ENCODE measurements around the gene PRKCD.

The PRKCD gene

DNA sequence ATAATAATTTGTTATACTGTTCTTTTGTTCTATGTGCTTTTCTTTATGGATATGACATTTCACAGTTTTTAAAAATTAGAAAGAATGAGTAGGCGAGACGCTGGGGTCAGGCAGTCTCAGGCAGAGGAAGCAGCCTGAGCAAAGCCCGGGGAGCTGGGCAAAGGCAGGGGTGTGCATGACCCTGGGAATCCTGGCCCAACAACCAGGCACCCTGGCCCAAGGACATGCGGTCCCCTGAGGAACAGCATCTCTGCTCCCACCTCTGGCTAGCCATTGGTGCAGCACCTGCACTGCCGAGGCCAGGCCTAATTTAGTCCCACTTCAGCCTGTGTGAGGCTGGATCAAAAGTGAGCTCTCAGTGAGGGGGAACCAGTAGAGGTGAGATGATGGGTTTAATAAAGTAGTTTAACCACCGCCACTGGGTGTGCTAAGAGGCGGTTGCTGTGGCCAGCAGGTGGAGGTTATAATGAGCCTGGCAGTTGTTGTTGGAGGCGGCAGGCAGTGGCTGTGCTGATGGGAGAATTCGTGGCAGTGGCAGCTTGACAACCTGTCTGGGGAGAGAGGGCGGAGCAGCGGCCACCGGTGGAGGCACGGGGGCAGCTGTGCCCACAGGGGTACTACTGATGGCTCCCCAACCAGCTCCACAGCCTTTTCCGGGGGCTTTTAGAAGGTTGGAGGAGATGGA lies 41.5 kb downstream of the PRKCD start:
- H3K36me3 ChIP-seq (ENCODE audit: insufficient read depth, low read length), result no peaks in the 10 kb centered on the region
- no peaks in the 10 kb centered on the region for H3K9me3 ChIP-seq (ENCODE audit: low read depth, low read length)
- no peak for TF ChIP-seq EZH2 (IDR thresholded peaks at IDR 0.05)
- TF ChIP-seq FOXP2 (optimal IDR thresholded peaks at IDR 0.05; ENCODE audit: control extremely low read depth, extremely low read length, insufficient read depth), result no peak
- TF ChIP-seq POLR2AphosphoS5 (IDR thresholded peaks at IDR 0.05; ENCODE audit: borderline replicate concordance, low read depth, low read length), result no peak
- H3K27ac ChIP-seq, result no peak overlapping the region
- H3K4me3 ChIP-seq, result no peak overlapping the region
- no peak for DNase-seq (ENCODE audit: low read depth, low spot score)
- no peak overlapping the region for H3K9ac ChIP-seq (ENCODE audit: insufficient read length)

DNA sequence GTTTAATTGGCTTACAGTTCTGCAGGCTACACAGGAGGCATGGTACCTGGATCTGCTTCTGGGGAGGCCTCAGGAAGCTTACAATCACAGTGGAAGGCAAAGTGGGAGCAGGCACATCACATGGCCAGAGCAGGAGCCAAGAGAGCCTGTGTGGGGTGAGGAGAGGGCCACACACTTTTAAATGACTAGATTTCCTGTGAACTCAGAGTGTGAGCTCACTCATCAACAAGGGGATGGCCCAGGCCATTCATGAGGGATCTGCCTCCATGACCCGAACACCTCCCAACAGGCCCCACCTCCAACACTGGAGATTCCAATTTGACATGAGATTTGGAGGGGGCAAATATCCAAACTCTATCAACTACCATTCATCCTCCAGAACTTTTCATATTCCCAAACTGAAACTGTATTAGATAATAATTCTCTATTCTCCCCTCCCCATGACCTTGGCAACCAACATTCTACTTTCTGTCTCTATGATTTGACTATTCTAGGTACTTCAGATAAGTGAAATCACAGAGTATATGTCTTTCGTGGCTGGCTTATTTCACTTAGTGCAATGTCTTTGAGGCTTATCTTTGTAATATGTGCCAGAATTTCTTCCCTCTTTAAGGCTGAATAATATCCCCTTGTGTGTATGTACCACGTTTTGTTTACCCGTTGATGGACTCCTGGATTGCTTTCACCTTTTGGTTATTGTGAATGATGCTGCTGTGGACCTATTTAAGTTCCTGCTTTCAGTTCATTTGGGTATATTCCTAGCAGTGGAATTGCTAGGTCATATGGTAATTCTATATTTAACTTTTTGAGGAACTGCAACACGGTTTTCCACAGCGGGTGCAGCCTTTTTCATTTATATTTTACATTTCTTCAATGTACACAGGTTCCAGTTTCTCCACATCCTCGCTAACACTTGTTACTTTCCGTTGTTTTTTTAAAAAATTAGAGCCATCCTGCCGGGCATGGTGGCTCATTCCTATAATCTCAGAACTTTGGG lies 51.0 kb downstream of the PRKCD start:
- DNase-seq (ENCODE audit: low read depth, low spot score), result no peak
- TF ChIP-seq FOXP2 (optimal IDR thresholded peaks at IDR 0.05; ENCODE audit: control extremely low read depth, extremely low read length, insufficient read depth) (no peak), EZH2 (IDR thresholded peaks at IDR 0.05) (no peak), POLR2AphosphoS5 (IDR thresholded peaks at IDR 0.05; ENCODE audit: borderline replicate concordance, low read depth, low read length) (no peak)

GRCh38 chr3:53213276-53213675 lies 52.3 kb downstream of the PRKCD start:
- H3K9me3 ChIP-seq (ENCODE audit: low read depth, low read length), result no peaks in the 10 kb centered on the region
- no peak overlapping the region for H3K4me3 ChIP-seq
- H3K9ac ChIP-seq (ENCODE audit: insufficient read length), result no peak overlapping the region
- H3K36me3 ChIP-seq (ENCODE audit: insufficient read depth, low read length), result no peaks in the 10 kb centered on the region
- H3K27ac ChIP-seq, result no peak overlapping the region
- TF ChIP-seq POLR2AphosphoS5 (IDR thresholded peaks at IDR 0.05; ENCODE audit: borderline replicate concordance, low read depth, low read length), result no peak
- no peak for DNase-seq (ENCODE audit: low read depth, low spot score)

More for the DNA sequence above, 51.0 kb downstream of the PRKCD start:
- Histone ChIP-seq H3K36me3 (ENCODE audit: insufficient read depth, low read length) (no peaks in the 10 kb centered on the region), H3K9ac (ENCODE audit: insufficient read length) (no peak overlapping the region), H3K9me3 (ENCODE audit: low read depth, low read length) (no peaks in the 10 kb centered on the region), H3K27ac (no peak overlapping the region), H3K4me3 (no peak overlapping the region)

GRCh38 chr3:53215816-53216215 lies 54.8 kb downstream of the PRKCD start:
- no peak overlapping the region for H3K9ac ChIP-seq (ENCODE audit: insufficient read length)
- DNase-seq (ENCODE audit: low read depth, low spot score), result no peak

GRCh38 chr3:53216723-53217122 lies 55.7 kb downstream of the PRKCD start:
- no peak for TF ChIP-seq EZH2 (IDR thresholded peaks at IDR 0.05)
- TF ChIP-seq FOXP2 (optimal IDR thresholded peaks at IDR 0.05; ENCODE audit: control extremely low read depth, extremely low read length, insufficient read depth), result no peak
- TF ChIP-seq POLR2AphosphoS5 (IDR thresholded peaks at IDR 0.05; ENCODE audit: borderline replicate concordance, low read depth, low read length), result no peak
- H3K36me3 ChIP-seq (ENCODE audit: insufficient read depth, low read length), result no peaks in the 10 kb centered on the region
- no peak for DNase-seq (ENCODE audit: low read depth, low spot score)

More at GRCh38 chr3:53215816-53216215, 54.8 kb downstream of the PRKCD start:
- Histone ChIP-seq H3K4me3 (no peak overlapping the region), H3K9me3 (ENCODE audit: low read depth, low read length) (no peaks in the 10 kb centered on the region), H3K36me3 (ENCODE audit: insufficient read depth, low read length) (no peaks in the 10 kb centered on the region), H3K27ac (no peak overlapping the region)
- TF ChIP-seq EZH2 (IDR thresholded peaks at IDR 0.05) (no peak), POLR2AphosphoS5 (IDR thresholded peaks at IDR 0.05; ENCODE audit: borderline replicate concordance, low read depth, low read length) (no peak), FOXP2 (optimal IDR thresholded peaks at IDR 0.05; ENCODE audit: control extremely low read depth, extremely low read length, insufficient read depth) (no peak)

DNA sequence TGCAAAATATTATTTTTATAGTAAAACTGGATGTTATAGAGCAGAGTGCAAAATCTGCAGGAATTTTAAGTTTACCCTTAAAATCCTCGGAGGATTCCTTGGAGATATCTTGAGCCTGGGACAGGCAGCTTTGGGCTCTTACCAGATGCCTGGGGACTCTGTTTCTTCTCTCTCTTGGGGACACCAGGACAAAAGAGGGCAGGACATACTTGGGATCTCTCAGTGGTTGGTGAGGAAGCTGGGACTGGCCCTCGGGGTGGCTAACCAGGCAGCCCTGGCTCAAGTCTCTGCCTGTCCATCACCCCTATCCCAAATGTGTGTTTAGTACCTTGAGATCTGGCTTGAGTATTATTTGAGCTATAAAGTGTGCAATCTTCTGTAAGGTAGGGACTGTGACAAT lies 56.2 kb downstream of the PRKCD start:
- Histone ChIP-seq H3K9ac (ENCODE audit: insufficient read length) (no peak overlapping the region), H3K36me3 (ENCODE audit: insufficient read depth, low read length) (no peaks in the 10 kb centered on the region)
- TF ChIP-seq FOXP2 (optimal IDR thresholded peaks at IDR 0.05; ENCODE audit: control extremely low read depth, extremely low read length, insufficient read depth) (no peak), EZH2 (IDR thresholded peaks at IDR 0.05) (no peak), POLR2AphosphoS5 (IDR thresholded peaks at IDR 0.05; ENCODE audit: borderline replicate concordance, low read depth, low read length) (no peak)

More at GRCh38 chr3:53216723-53217122, 55.7 kb downstream of the PRKCD start:
- no peak overlapping the region for H3K27ac ChIP-seq
- H3K4me3 ChIP-seq, result no peak overlapping the region
- no peak overlapping the region for H3K9ac ChIP-seq (ENCODE audit: insufficient read length)
- no peaks in the 10 kb centered on the region for H3K9me3 ChIP-seq (ENCODE audit: low read depth, low read length)

GRCh38 chr3:53218131-53218530 lies 57.1 kb downstream of the PRKCD start:
- Histone ChIP-seq H3K27ac (no peak overlapping the region), H3K9me3 (ENCODE audit: low read depth, low read length) (no peaks in the 10 kb centered on the region), H3K9ac (ENCODE audit: insufficient read length) (no peak overlapping the region), H3K36me3 (ENCODE audit: insufficient read depth, low read length) (no peaks in the 10 kb centered on the region), H3K4me3 (no peak overlapping the region)
- DNase-seq (ENCODE audit: low read depth, low spot score), result no peak
- no peak for TF ChIP-seq POLR2AphosphoS5 (IDR thresholded peaks at IDR 0.05; ENCODE audit: borderline replicate concordance, low read depth, low read length)
- TF ChIP-seq FOXP2 (optimal IDR thresholded peaks at IDR 0.05; ENCODE audit: control extremely low read depth, extremely low read length, insufficient read depth), result no peak
- no peak for TF ChIP-seq EZH2 (IDR thresholded peaks at IDR 0.05)

More for the DNA sequence above, 56.2 kb downstream of the PRKCD start:
- no peak overlapping the region for H3K27ac ChIP-seq
- DNase-seq (ENCODE audit: low read depth, low spot score), result no peak
- no peak overlapping the region for H3K4me3 ChIP-seq
- no peaks in the 10 kb centered on the region for H3K9me3 ChIP-seq (ENCODE audit: low read depth, low read length)

DNA sequence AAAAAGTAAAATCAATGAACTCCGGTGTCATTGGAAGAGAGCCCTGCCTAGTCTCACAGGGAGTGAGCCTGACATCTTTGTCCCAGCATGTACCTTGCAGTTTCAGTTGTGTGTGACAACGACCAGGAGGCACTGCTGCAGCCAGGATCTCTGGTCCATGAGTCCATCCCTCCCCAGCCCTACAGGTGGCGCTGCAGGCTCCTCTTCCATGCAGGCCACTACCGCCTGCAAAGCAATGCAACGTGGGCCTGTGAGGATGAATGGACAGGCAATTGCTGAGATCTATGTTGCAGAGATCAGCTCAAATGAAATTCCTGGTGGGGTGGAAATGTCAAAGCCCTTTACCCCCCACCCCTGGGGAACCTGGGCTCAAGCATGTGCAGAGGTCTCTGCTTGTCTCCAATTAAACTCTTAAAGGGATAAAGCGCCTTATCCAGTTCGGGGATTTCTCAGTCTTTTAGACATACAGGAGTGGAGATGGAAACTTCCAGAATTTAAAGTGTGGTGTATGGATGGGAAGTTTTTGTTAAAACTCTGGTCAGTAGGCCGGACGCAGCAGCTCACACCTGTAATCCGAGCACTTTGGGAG lies 59.0 kb downstream of the PRKCD start:
- no peak overlapping the region for H3K4me3 ChIP-seq
- H3K9me3 ChIP-seq (ENCODE audit: low read depth, low read length), result no peaks in the 10 kb centered on the region
- TF ChIP-seq POLR2AphosphoS5 (IDR thresholded peaks at IDR 0.05; ENCODE audit: borderline replicate concordance, low read depth, low read length) (no peak), FOXP2 (optimal IDR thresholded peaks at IDR 0.05; ENCODE audit: control extremely low read depth, extremely low read length, insufficient read depth) (no peak), EZH2 (IDR thresholded peaks at IDR 0.05) (no peak)
- no peak for DNase-seq (ENCODE audit: low read depth, low spot score)
- H3K9ac ChIP-seq (ENCODE audit: insufficient read length), result no peak overlapping the region
- no peak overlapping the region for H3K27ac ChIP-seq
- H3K36me3 ChIP-seq (ENCODE audit: insufficient read depth, low read length), result no peaks in the 10 kb centered on the region; the same call in 1 of the 2 replicates

Measured in SK-N-MC (cell line).